ENCODE measurements around the gene TFPT. TPM values are rescaled to one million over a fixed set of nuclear protein-coding genes. Genes with fewer than 3 reads are reported as not detected.
A peak's percentile ranks its signal among the peaks of the same experiment; 100 is the strongest.

Gene TFPT
- total and polyA plus RNA-seq, 2 of the 13 experiments (the other 11 are each of a cell fraction or from before 2014, with no cell fraction given), result 8.4 to 10.7 TPM

DNA sequence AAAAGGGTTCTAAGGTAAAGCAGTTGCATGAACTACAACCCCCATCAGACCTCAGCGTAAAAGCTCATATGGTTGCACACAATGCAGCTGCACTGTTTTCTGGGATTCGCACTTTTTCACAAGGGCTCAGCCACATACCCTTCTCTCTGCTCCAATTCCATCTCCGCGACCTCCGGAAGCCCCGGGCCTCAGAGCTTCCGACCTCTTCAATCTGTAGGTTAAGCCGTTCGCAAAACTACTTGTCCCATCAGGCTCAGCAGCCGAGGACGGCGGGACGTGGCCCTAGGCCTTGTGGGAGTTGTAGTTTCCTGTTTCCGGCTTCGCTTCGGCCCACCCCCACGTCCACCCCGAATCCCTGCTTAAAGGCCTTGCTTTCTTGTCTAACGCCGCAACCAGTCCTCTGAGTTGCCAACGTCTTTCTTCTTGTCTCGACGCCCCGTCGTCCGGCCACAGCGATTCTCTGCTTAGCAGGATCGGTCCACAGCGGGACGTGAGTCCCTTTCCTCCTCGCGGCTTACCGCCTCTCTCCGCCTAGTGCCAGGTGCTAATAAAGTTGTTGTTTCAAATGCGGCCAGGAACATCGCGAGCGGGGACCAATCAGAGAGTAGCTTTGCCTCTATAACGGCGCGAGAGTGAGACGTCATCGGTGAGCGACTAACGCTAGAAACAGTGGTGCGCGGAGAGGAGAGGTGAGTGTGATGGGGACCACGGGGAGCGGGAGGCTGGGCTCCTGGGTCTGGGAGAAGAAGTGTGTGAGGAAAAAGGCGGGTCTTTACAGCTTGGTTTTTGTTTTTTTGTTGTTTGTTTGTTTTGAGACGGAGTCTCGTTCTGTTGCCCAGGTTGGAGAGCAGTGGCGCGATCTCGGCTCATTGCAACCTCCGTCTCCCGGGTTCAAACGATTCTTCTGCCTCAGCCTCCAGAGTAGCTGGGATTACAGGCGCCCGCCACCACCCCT is at the start of gene TFPT, which contains the start of gene PRPF31 (continued):
- TF ChIP-seq, protein P1, sequence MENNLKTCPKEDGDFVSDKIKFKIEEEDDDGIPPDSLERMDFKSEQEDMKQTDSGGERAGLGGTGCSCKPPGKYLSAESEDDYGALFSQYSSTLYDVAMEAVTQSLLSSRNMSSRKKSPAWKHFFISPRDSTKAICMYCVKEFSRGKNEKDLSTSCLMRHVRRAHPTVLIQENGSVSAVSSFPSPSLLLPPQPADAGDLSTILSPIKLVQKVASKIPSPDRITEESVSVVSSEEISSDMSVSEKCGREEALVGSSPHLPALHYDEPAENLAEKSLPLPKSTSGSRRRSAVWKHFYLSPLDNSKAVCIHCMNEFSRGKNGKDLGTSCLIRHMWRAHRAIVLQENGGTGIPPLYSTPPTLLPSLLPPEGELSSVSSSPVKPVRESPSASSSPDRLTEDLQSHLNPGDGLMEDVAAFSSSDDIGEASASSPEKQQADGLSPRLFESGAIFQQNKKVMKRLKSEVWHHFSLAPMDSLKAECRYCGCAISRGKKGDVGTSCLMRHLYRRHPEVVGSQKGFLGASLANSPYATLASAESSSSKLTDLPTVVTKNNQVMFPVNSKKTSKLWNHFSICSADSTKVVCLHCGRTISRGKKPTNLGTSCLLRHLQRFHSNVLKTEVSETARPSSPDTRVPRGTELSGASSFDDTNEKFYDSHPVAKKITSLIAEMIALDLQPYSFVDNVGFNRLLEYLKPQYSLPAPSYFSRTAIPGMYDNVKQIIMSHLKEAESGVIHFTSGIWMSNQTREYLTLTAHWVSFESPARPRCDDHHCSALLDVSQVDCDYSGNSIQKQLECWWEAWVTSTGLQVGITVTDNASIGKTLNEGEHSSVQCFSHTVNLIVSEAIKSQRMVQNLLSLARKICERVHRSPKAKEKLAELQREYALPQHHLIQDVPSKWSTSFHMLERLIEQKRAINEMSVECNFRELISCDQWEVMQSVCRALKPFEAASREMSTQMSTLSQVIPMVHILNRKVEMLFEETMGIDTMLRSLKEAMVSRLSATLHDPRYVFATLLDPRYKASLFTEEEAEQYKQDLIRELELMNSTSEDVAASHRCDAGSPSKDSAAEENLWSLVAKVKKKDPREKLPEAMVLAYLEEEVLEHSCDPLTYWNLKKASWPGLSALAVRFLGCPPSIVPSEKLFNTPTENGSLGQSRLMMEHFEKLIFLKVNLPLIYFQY (CRISPR knock-in tag; IDR thresholded peaks at IDR 0.05; ENCODE audit: borderline replicate concordance), result no peak; the same call in 1 of the 2 replicates
- TF ChIP-seq, protein P2, sequence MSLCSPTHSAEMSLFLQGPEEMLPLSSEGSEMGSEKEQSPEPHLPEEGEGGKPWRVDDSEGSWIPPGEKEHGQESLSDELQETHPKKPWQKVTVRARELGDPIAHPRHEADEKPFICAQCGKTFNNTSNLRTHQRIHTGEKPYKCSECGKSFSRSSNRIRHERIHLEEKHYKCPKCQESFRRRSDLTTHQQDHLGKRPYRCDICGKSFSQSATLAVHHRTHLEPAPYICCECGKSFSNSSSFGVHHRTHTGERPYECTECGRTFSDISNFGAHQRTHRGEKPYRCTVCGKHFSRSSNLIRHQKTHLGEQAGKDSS (CRISPR knock-in tag; IDR thresholded peaks at IDR 0.05; ENCODE audit: borderline replicate concordance, low read depth), result 0 out of 2 replicates have a peak, but pooled peaks have one; percentile 54
- TF ChIP-seq FOSL2 (CRISPR knock-in tag; IDR thresholded peaks at IDR 0.05), result peak; percentile 48; the same call in 1 of the 2 replicates
- TF ChIP-seq, protein P3, sequence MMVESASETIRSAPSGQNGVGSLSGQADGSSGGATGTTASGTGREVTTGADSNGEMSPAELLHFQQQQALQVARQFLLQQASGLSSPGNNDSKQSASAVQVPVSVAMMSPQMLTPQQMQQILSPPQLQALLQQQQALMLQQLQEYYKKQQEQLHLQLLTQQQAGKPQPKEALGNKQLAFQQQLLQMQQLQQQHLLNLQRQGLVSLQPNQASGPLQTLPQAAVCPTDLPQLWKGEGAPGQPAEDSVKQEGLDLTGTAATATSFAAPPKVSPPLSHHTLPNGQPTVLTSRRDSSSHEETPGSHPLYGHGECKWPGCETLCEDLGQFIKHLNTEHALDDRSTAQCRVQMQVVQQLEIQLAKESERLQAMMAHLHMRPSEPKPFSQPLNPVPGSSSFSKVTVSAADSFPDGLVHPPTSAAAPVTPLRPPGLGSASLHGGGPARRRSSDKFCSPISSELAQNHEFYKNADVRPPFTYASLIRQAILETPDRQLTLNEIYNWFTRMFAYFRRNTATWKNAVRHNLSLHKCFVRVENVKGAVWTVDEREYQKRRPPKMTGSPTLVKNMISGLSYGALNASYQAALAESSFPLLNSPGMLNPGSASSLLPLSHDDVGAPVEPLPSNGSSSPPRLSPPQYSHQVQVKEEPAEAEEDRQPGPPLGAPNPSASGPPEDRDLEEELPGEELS (CRISPR knock-in tag; IDR thresholded peaks at IDR 0.05), result peak; percentile 6; the same call in 1 of the 2 replicates
- peak; percentile 87 for TF ChIP-seq ELF1 (CRISPR knock-in tag; IDR thresholded peaks at IDR 0.05)
- TF ChIP-seq HMGXB3 (CRISPR knock-in tag; IDR thresholded peaks at IDR 0.05; ENCODE audit: borderline replicate concordance), result peak; percentile 88
- TF ChIP-seq NFAT5 (CRISPR knock-in tag; IDR thresholded peaks at IDR 0.05), result 0 out of 2 replicates have a peak, but pooled peaks have one; percentile 15
